Measurements from ENCODE around the gene MRM2. TPM values are rescaled to one million over a fixed set of nuclear protein-coding genes. Genes with fewer than 3 reads are reported as not detected.

Gene MRM2
- total and polyA plus RNA-seq, 2 donors from 2014 or later = 25.6 TPM

GRCh38 chr7:2191016-2191415, 51.0 kb downstream of the MRM2 start:
- Histone ChIP-seq H3K9ac (ENCODE audit: low read length in 3 of 3) (no peak overlapping the region), H3K36me3 (ENCODE audit: control insufficient read depth in 2 of 3, insufficient read depth in 3 of 3, low read length in 3 of 3) (no peaks in the 10 kb centered on the region), H3K4me1 (ENCODE audit: control insufficient read depth in 2 of 3, insufficient read depth in 2 of 3, low read depth in 1 of 3, low read length in 3 of 3) (no peaks in the 10 kb centered on the region), H3K27me3 (ENCODE audit: control insufficient read depth, insufficient read depth, low read length) (no peaks in the 10 kb centered on the region), H3K4me3 (ENCODE audit: low read length in 3 of 3) (no peak overlapping the region), H3K27ac (ENCODE audit: low read depth in 2 of 2, low read length in 2 of 2) (no peak overlapping the region), H3K9me3 (ENCODE audit: control insufficient read depth in 2 of 3, insufficient read depth in 1 of 3, low read length in 3 of 3) (peaks cover 0 to 18% (median 0%) of the 10 kb centered on the region in 3 donors)
- intact Hi-C loops (cut with DNase I) = no loop called here
- no peak for TF ChIP-seq CTCF (IDR thresholded peaks at IDR 0.05; ENCODE audit: borderline replicate concordance, extremely low read depth, insufficient read depth)
- FAIRE-seq = no peak
- DNase-seq = no peak

- no peak for TF ChIP-seq CTCF (IDR thresholded peaks at IDR 0.05; ENCODE audit: borderline replicate concordance, extremely low read depth, insufficient read depth)
- DNase-seq = no peak
- Histone ChIP-seq H3K9me3 (ENCODE audit: control insufficient read depth in 2 of 3, insufficient read depth in 1 of 3, low read length in 3 of 3) (peaks cover 0 to 15% (median 0%) of the 10 kb centered on the region in 3 donors), H3K36me3 (ENCODE audit: control insufficient read depth in 2 of 3, insufficient read depth in 3 of 3, low read length in 3 of 3) (no peaks in the 10 kb centered on the region), H3K4me3 (ENCODE audit: low read length in 3 of 3) (no peak overlapping the region), H3K27ac (ENCODE audit: low read depth in 2 of 2, low read length in 2 of 2) (no peak overlapping the region), H3K9ac (ENCODE audit: low read length in 3 of 3) (no peak overlapping the region), H3K4me1 (ENCODE audit: control insufficient read depth in 2 of 3, insufficient read depth in 2 of 3, low read depth in 1 of 3, low read length in 3 of 3) (no peaks in the 10 kb centered on the region), H3K27me3 (ENCODE audit: control insufficient read depth, insufficient read depth, low read length) (no peaks in the 10 kb centered on the region)
- intact Hi-C loops (cut with DNase I) = no loop called here
- no peak for FAIRE-seq
Measured at GRCh38 chr7:2190531-2190930, 51.5 kb downstream of the MRM2 start.

- Histone ChIP-seq H3K36me3 (ENCODE audit: control insufficient read depth in 2 of 3, insufficient read depth in 3 of 3, low read length in 3 of 3) (no peaks in the 10 kb centered on the region), H3K9ac (ENCODE audit: low read length in 3 of 3) (no peak overlapping the region), H3K4me1 (ENCODE audit: control insufficient read depth in 2 of 3, insufficient read depth in 2 of 3, low read depth in 1 of 3, low read length in 3 of 3) (no peaks in the 10 kb centered on the region), H3K4me3 (ENCODE audit: low read length in 3 of 3) (no peak overlapping the region), H3K27me3 (ENCODE audit: control insufficient read depth, insufficient read depth, low read length) (no peaks in the 10 kb centered on the region), H3K27ac (ENCODE audit: low read depth in 2 of 2, low read length in 2 of 2) (no peak overlapping the region), H3K9me3 (ENCODE audit: control insufficient read depth in 2 of 3, insufficient read depth in 1 of 3, low read length in 3 of 3) (peaks cover 0 to 10% (median 0%) of the 10 kb centered on the region in 3 donors)
- intact Hi-C loops (cut with DNase I) = no loop called here
- FAIRE-seq = no peak
- no peak for TF ChIP-seq CTCF (IDR thresholded peaks at IDR 0.05; ENCODE audit: borderline replicate concordance, extremely low read depth, insufficient read depth)
- no peak for DNase-seq
Measured at GRCh38 chr7:2186166-2186565, 55.8 kb downstream of the MRM2 start.

GRCh38 chr7:2185715-2186114, 56.3 kb downstream of the MRM2 start:
- intact Hi-C loops (cut with DNase I) = no loop called here
- no peak overlapping the region for H3K4me3 ChIP-seq (ENCODE audit: low read length in 3 of 3)
- H3K4me1 ChIP-seq (ENCODE audit: control insufficient read depth in 2 of 3, insufficient read depth in 2 of 3, low read depth in 1 of 3, low read length in 3 of 3) = no peaks in the 10 kb centered on the region
- H3K36me3 ChIP-seq (ENCODE audit: control insufficient read depth in 2 of 3, insufficient read depth in 3 of 3, low read length in 3 of 3) = no peaks in the 10 kb centered on the region
- no peak overlapping the region for H3K9ac ChIP-seq (ENCODE audit: low read length in 3 of 3)
- no peak for DNase-seq
- H3K27ac ChIP-seq (ENCODE audit: low read depth in 2 of 2, low read length in 2 of 2) = no peak overlapping the region
- H3K27me3 ChIP-seq (ENCODE audit: control insufficient read depth, insufficient read depth, low read length) = no peaks in the 10 kb centered on the region
- peaks cover 0 to 10% (median 0%) of the 10 kb centered on the region in 3 donors for H3K9me3 ChIP-seq (ENCODE audit: control insufficient read depth in 2 of 3, insufficient read depth in 1 of 3, low read length in 3 of 3)
- FAIRE-seq = no peak
- no peak for TF ChIP-seq CTCF (IDR thresholded peaks at IDR 0.05; ENCODE audit: borderline replicate concordance, extremely low read depth, insufficient read depth)
